LNCAP (cell line): ENCODE data around the gene POMT1.

Experiments
- CTCF ChIP-seq: fragments of 450-650 bp; IDR thresholded peaks from 2 replicates; pipeline ENCODE4 v1.5.1; 2017; ENCODE audit warnings: mild to moderate bottlenecking

POMT1 gene

GRCh38 chr9:131562032-131562959 lies 59.6 kb downstream of the POMT1 start:
- no peak for TF ChIP-seq CTCF

- no peak for TF ChIP-seq CTCF
Observed at GRCh38 chr9:131565369-131565768, 62.7 kb downstream of the POMT1 start.

- no peak for TF ChIP-seq CTCF
Observed at GRCh38 chr9:131566158-131566557, 63.4 kb downstream of the POMT1 start.

GRCh38 chr9:131567910-131568309 lies 65.2 kb downstream of the POMT1 start:
- TF ChIP-seq CTCF, result no peak
